ENCODE results near the gene BNIP5.

BNIP5 gene

DNA sequence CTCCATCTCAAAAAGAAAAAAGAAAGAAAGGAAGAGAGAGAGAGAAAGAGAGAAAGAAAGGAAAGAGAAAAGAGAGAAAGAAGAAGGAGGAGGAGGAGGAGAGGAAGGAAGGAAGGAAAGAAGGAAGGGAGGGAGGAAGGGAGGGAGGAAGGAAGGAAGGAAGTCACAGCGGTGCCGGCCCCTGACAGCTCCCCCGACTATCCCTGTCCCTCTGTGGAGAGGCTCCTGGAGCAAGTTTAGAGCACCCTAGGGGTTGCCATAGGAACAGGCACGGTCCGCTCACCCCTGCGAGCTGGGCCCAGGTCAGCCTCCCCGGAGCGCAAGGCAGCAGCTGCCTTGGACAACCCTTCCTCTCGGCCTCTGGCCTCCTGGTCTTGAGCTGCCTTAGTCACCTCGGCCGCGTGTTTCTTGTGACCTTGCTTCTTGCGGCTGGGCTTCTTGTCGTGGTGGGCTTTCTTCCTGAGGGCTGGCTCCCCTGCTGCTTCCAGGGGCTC lies 6.8 kb downstream of the BNIP5 start:
- no peak for DNase-seq (ENCODE audit: low read depth)
- TF ChIP-seq MAX (IDR thresholded peaks at IDR 0.05; ENCODE audit: low read depth, low read length) (no peak), CTCF (IDR thresholded peaks at IDR 0.05; ENCODE audit: low read depth, low read length) (no peak), POLR2A (IDR thresholded peaks at IDR 0.05; ENCODE audit: extremely low read depth, insufficient read length) (no peak), MYC (IDR thresholded peaks at IDR 0.05; ENCODE audit: low read depth, low read length) (no peak)
- no peak overlapping the region for H3K4me3 ChIP-seq (ENCODE audit: low read depth, low read length)

DNA sequence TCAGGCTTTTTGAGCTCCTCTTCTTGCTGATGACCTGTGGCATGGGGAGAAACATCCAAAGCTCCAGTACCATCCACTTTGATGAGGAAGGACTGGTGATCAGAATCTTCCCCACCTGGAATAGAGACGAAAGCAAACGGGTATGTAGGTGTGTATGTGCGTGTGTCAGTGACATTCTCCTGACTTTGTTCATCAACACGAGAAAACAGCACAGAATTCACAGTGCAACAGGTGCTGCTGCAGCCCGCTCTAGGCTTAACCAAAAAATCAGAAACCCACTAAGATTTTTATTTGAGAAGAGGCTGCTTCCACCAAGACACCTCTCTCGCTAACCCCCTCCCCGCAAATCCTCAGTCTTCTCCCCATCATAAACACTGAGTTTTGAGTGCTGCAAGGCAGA lies 8.1 kb downstream of the BNIP5 start:
- TF ChIP-seq CTCF (IDR thresholded peaks at IDR 0.05; ENCODE audit: low read depth, low read length) (no peak), MAX (IDR thresholded peaks at IDR 0.05; ENCODE audit: low read depth, low read length) (no peak), MYC (IDR thresholded peaks at IDR 0.05; ENCODE audit: low read depth, low read length) (no peak), POLR2A (IDR thresholded peaks at IDR 0.05; ENCODE audit: extremely low read depth, insufficient read length) (no peak)
- DNase-seq (ENCODE audit: low read depth) = no peak
- no peak overlapping the region for H3K4me3 ChIP-seq (ENCODE audit: low read depth, low read length)

DNA sequence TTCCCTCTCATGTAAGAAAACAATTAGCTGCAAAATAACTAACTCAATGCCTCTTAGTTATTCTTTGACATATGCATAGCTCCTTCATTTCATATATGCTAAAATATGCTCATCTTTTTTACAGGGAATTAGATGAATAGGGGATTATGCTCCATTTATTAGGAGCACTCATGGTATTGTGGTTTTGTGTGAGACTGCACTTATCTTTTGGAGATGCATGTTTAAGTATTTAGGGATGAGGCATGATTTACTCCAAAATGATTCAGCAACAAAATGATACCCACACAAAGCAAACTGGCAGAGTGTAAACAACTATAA lies 8.8 kb downstream of the BNIP5 start:
- no peak for TF ChIP-seq POLR2A (IDR thresholded peaks at IDR 0.05; ENCODE audit: extremely low read depth, insufficient read length)
- no peak for TF ChIP-seq MYC (IDR thresholded peaks at IDR 0.05; ENCODE audit: low read depth, low read length)
- no peak for TF ChIP-seq MAX (IDR thresholded peaks at IDR 0.05; ENCODE audit: low read depth, low read length)
- no peak for TF ChIP-seq CTCF (IDR thresholded peaks at IDR 0.05; ENCODE audit: low read depth, low read length)
- no peak overlapping the region for H3K4me3 ChIP-seq (ENCODE audit: low read depth, low read length)
- DNase-seq (ENCODE audit: low read depth) = no peak

DNA sequence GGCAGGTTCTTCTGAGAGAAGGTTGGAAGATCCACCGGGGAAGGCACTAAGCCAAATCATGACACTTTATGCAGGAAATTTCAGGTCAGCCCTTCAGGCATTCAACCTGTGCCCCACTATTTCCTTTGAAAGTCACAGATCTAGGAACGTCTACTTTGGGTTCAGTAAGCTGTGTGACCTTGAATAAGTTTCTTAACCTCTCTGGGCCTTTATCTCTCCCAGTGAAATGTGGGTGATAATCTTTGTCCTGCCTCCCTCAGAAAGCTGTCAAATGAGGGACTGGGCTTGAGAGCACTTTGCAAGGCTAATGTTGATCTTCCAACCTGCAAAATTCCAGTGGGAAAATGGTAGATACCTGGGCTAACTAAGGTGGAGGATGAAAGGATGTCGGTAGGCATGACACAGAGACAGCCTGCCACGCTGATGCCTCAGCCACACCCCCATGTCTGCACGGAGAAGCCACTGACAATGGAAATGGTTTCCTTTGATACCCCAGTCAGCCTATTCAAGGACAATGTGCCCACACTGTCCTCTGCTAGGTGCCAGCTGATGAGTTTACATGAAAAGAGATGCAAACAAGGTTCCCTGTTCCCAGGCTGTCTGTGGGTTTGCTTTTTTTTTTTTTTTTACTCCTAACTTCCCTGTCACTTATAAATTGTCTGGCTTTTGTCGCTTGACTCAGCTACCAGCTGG lies 9.3 kb downstream of the BNIP5 start:
- TF ChIP-seq MAX (IDR thresholded peaks at IDR 0.05; ENCODE audit: low read depth, low read length) (no peak), MYC (IDR thresholded peaks at IDR 0.05; ENCODE audit: low read depth, low read length) (no peak), CTCF (IDR thresholded peaks at IDR 0.05; ENCODE audit: low read depth, low read length) (no peak), POLR2A (IDR thresholded peaks at IDR 0.05; ENCODE audit: extremely low read depth, insufficient read length) (no peak)
- H3K4me3 ChIP-seq (ENCODE audit: low read depth, low read length) = no peak overlapping the region
- DNase-seq (ENCODE audit: low read depth) = peak; percentile 35

GRCh38 chr6:36326356-36326995 lies 10.2 kb downstream of the BNIP5 start:
- peak; percentile 48 for DNase-seq (ENCODE audit: low read depth)
- TF ChIP-seq MYC (IDR thresholded peaks at IDR 0.05; ENCODE audit: low read depth, low read length) = no peak
- TF ChIP-seq POLR2A (IDR thresholded peaks at IDR 0.05; ENCODE audit: extremely low read depth, insufficient read length) = no peak
- no peak for TF ChIP-seq CTCF (IDR thresholded peaks at IDR 0.05; ENCODE audit: low read depth, low read length)
- TF ChIP-seq MAX (IDR thresholded peaks at IDR 0.05; ENCODE audit: low read depth, low read length) = no peak
- no peak overlapping the region for H3K4me3 ChIP-seq (ENCODE audit: low read depth, low read length)
